NCI-H128 (cell line): Measurements from ENCODE around the gene PRKAB1.
A peak's percentile ranks its signal among the peaks of the same experiment; 100 is the strongest.

Source experiments
- DNase-seq: peaks from one replicate; lab custom pipeline; 2025; ENCODE audit not compliant: unreplicated experiment; lab: John Stamatoyannopoulos, UW

The PRKAB1 gene

DNA sequence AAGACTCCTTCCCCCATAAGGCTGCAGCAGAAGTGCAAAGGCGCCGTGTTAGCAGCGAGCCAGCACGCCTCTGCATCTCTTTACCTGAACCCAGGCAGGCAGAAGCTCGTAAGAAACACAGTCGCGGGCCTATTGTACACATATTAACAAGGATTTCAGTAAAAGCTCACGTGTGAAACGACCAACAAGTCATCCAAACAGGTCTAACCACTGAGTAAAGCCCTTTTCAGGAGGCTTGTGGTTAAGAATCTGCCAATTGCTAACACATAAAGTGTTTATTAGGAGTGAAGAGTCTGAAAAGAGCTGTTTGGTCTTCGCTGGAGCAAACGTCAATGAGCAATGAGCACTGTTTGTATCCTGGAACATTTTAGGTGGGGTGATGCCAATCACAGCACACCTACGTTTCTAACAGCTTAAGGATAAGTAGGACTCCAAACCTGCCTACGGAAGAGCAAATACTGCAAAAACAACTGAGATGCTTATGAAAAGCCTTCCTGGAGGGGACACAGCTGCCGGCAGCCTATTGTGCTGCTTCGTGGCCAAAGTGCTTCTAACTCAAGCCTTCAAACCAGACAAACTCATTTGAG lies 43.1 kb downstream of the PRKAB1 start:
- DNase-seq = peak; percentile 25

DNA sequence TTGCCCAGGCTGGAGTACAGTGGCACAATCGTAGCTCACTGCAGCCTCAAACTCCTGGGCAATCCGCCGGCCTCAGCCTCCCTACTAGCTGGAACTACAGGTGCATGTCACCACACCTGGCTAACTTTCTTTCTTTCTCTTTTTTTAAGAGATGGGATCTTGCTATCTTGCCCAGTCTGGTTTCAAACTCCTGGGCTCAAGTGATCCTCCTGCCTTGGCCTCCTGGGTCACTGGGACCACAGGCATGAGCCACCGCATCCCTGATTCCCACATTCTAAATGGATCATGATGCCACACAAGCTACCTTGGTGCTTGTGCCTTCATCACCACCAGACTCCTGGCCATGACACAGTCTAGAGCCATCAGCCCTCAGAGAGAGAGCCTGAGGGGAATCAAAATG lies 43.8 kb downstream of the PRKAB1 start:
- DNase-seq = no peak

DNA sequence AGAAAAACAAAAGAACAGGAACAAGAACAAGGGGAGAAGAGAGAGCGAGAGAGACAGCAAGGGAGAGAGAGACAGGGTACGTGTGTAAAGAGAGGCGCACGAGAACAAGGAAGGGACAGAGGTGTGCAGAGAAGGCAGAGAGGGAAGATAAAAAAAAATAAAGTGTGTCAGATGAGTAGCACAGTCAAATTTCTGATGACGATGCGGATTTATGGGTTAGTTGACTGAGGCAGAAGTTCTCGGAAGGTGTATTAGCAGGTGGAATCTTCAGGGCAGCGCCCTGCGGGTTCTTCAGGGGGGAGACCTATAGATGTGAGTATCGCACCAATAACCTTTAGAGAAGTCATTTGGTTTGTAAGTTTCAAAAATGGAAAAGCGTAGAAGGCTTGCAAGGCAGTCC lies 44.8 kb downstream of the PRKAB1 start:
- no peak for DNase-seq

DNA sequence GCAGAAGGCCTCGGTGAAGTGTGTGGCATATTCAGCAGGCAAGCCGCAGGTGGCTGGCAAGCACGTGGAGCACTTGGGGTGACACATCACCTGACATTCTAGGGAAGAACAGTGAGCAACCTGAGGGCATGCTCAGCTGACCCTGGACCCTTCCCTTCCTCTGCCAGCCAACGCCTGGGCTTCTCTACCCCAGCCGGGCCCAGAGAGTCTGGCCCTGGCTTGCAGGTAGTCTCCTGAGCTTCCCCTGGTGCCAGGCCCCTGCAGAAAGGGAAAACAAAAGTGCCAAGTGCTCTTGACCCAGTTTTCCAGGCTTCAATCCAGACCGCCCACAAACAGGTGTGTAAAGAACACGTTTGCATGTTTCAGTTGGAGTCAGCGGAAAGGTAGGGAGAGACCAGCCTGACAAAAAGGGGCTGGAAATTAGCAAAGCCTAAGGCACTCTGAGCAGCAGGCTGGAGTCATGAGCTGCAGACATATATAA lies 45.7 kb downstream of the PRKAB1 start:
- DNase-seq = peak; percentile 84

DNA sequence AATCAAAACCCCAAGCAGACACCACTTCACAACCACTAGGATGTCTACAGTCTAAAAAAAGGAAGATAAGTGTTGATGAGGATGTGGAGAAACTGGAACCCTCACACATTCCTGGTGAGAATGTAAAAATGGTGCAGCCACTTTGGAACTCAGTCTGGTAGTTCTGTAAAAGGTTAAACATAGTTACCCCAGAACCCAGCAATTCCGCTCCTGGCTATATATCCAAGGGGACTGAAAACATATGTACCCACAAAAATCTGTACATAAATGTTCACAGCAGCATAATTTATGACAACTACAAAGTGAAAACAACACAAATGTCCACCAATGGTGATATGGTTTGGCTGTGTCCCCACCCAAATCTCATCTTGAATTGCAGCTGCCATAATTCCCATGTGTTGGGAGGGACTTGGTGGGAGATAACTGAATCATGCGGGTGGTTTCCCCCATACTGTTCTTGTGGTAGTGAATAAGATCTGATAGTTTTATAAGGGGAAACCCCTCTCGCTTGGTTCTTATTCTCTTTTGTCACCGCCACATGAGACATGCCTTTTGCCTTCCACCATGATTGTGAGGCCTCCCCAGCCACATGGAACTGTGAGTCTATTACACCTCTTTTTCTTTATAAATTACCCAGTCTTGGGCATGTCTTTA lies 46.8 kb downstream of the PRKAB1 start:
- DNase-seq = no peak

DNA sequence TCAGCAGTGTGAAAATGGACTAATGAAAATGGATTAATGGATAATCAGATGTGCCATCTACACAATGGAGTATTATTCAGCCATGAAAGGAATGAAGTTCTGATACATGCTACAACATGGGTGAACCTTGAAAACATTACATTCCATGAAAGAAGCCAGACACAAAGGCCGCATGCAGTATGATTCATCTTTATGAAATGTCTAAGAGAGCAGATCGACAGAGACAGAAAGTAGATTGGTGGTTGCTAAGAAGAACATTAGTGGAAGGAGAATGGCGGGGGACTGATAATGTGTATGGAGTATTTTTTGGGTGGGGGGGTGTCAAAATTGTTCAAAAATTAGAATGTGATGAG lies 47.3 kb downstream of the PRKAB1 start:
- DNase-seq = no peak

DNA sequence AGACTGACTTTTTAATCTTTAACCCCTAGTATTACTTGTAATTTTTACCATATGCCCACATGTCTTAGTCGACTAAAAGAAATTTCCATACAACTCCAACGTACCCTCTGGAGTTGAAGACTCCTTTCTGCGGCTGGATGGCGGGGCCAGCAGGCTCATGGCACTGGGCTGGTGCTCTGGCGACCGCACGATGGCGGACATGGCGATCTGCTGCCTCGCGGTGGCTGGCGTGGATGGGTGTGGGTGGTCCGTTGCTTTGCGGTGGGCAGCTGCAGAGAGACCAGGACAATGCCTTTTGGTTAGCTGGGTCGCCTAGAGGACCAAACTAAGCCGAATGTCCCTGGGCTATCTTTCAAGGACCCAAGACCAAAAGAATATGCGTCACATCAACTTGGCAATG lies 50.2 kb downstream of the PRKAB1 start:
- DNase-seq = no peak

DNA sequence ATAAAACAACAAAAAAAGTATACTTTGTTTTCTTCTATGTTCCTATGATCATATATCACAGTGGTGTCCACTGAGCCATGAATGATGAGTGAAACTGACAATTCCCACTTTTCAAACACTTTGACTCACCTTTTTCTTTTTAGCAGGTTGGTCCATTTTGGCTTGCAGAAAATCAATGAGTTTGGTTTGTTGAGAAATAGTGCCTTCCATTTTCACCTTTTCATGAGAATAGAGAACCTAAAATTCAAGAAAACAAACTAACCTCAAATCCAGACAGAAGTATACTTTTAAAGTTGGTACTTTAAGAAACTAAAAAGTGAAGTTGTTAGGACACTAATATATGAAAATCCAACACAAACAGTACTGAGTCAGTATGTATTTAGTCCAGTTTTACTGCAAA lies 52.4 kb downstream of the PRKAB1 start:
- no peak for DNase-seq

DNA sequence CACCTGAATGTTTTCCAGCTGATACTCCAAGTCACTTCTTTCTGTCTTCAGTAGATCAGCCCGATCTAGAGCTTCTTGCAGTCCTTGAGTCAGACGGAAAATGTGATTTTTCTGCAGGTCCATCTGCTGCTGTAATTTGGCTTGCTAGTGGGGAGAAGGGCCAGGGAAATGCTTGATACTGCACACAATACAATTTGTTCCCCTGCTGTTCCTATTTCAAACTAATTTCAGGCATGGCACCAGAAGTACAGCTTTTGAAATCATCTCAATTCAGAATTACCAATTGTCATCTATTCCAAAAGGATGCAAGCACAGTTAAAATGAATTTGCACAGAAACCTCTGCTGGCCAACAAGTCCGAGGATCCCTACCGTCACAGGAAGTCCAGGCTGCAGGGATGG lies 53.4 kb downstream of the PRKAB1 start:
- DNase-seq = no peak

DNA sequence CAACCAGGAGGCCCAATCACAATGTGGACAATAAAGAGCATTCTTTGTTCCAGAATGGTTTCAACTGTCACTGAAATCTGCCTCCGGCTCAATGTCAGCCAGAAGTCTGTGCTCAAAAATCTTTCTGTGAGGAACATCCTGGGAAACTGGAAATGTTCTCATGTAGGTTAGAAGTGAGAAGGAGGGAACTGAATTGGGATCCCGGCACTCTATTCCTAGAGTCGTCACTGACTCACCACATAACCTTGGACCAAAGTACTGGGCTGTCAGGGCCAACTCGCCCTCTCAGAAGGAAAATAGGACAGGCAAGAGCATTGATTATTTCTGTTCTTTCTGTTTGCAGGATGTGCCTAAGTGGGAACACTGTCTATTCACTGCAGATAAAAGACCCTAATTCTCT lies 57.6 kb downstream of the PRKAB1 start:
- no peak for DNase-seq

DNA sequence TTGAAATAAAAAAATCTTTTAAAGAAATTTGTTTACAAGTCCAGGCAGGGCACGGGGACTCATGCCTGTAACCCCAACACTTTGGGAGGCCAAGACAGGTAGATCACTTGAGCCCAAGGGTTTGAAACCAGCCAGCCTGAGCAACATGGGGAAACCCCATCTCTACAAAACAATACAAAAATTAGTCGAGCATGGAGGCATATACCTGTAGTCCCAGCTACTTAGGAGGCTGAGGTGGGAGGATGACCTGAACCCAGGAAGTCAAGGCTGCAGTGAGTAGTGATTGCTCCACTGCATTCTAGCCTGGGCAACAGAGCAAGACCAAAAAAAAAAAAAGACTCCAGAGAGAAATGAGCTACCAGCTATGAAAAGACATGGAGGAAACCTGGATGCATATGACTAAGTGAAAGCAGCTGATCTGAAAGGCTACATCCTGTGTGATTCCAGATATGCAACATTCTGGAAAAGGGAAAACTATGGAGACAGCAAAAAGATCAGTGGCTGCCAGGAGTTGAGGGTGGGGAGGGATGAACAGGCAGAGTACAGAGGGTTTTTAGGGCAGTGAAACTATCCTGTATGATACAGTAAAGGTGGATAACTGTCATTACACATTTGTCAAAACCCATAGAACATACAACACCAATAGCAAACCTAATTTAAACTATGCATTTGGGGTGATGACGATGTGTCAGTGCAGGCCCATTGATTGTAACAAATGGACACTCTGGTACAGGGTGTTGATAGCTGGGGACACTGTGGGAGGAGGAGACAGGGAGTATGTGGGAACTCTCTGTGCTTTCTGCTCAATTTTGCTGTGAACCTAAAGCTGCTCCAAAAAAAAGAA lies 59.9 kb downstream of the PRKAB1 start:
- no peak for DNase-seq

DNA sequence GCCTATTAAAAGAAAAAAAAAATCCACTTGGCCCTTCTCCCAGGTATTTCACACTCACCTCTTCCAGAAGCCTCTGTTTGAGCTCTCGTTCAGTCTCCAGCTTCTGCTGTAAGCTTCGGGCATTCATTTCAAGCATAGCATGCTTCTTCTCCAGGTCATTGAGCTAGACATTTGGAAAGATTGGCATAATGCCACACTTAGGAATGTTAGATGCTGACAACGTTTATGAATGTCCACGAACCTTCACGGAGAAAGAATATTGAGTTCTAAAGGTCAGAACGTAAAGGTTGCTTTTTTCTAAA lies 60.5 kb downstream of the PRKAB1 start:
- DNase-seq = no peak

DNA sequence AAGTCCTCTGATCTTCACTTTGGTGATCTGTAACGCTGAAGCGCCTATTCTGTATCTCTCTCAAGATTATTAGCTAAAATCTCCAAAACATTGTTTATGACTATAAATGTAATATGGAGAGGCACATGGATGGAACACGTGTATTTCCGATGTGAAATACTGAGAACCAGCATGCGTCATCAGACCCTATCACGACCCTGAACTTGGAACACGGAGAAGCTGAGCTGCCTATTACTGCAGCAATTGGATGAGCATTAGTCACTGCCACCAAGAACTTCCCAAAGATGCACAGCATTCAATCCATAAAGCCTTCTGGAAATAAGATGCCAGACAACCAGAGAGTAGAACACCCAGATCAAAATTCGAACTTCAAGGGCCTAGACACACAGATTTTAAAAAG lies 61.9 kb downstream of the PRKAB1 start:
- DNase-seq = no peak

DNA sequence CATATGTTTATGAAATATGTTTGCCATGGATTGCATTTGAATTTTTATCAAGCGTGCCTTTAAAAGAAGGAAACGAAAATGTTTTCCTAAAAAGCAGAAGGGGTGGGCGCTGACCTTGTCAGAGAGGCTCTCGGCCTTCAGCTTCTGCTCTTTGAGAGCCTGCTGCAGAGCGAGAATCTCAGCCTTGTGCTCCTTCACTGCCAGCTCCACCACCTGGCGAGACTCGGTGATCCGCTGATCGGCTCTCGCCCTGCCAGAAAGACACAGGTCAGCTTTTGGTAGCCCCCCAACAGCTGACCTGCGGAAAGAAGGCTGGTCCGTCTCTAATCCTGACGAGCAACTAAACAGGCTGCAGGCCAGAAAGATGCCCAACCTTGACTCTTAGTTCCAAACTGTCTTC lies 62.4 kb downstream of the PRKAB1 start:
- DNase-seq = no peak
